ENCODE measurements around the gene LPP.
A peak's percentile ranks its signal among the peaks of the same experiment; 100 is the strongest.

LPP gene

GRCh38 chr3:188744166-188744565 lies 590.2 kb downstream of the LPP start:
- no peak for DNase-seq (ENCODE audit: low read depth in 2 of 2)

- DNase-seq (ENCODE audit: low read depth in 2 of 2), result no peak
Measured at GRCh38 chr3:188745031-188745430, 591.1 kb downstream of the LPP start.

- DNase-seq (ENCODE audit: low read depth in 2 of 2), result no peak
Measured at GRCh38 chr3:188746291-188746783, 592.4 kb downstream of the LPP start.

GRCh38 chr3:188747489-188747888 lies 593.5 kb downstream of the LPP start:
- DNase-seq (ENCODE audit: low read depth in 2 of 2), result no peak

GRCh38 chr3:188749010-188749617 lies 595.2 kb downstream of the LPP start:
- peak; percentile 30 to 35 for DNase-seq (ENCODE audit: low read depth in 2 of 2)

GRCh38 chr3:188749830-188750229 lies 595.9 kb downstream of the LPP start:
- DNase-seq (ENCODE audit: low read depth in 2 of 2), result no peak

- DNase-seq (ENCODE audit: low read depth in 2 of 2), result no peak
Measured at GRCh38 chr3:188750617-188751016, 596.7 kb downstream of the LPP start.

- DNase-seq (ENCODE audit: low read depth in 2 of 2), result no peak
Measured at GRCh38 chr3:188752850-188753249, 598.9 kb downstream of the LPP start.

- DNase-seq (ENCODE audit: low read depth in 2 of 2), result no peak
Measured at GRCh38 chr3:188754267-188754666, 600.3 kb downstream of the LPP start.

GRCh38 chr3:188756241-188756640 lies 602.3 kb downstream of the LPP start:
- DNase-seq (ENCODE audit: low read depth in 2 of 2), result no peak

- no peak for DNase-seq (ENCODE audit: low read depth in 2 of 2)
Measured at GRCh38 chr3:188759336-188760005, 605.5 kb downstream of the LPP start.

- no peak for DNase-seq (ENCODE audit: low read depth in 2 of 2)
Measured at GRCh38 chr3:188760408-188760807, 606.5 kb downstream of the LPP start.

GRCh38 chr3:188761439-188761838 lies 607.5 kb downstream of the LPP start:
- DNase-seq (ENCODE audit: low read depth in 2 of 2), result no peak

- DNase-seq (ENCODE audit: low read depth in 2 of 2), result no peak
Measured at GRCh38 chr3:188761964-188762363, 608.0 kb downstream of the LPP start.

- no peak for DNase-seq (ENCODE audit: low read depth in 2 of 2)
Measured at GRCh38 chr3:188764609-188765008, 610.7 kb downstream of the LPP start.

GRCh38 chr3:188769831-188770230 lies 615.9 kb downstream of the LPP start:
- DNase-seq (ENCODE audit: low read depth in 2 of 2), result no peak

GRCh38 chr3:188772886-188773285 lies 618.9 kb downstream of the LPP start:
- DNase-seq (ENCODE audit: low read depth in 2 of 2), result no peak

- DNase-seq (ENCODE audit: low read depth in 2 of 2), result no peak
Measured at GRCh38 chr3:188775412-188775811, 621.5 kb downstream of the LPP start.

- DNase-seq (ENCODE audit: low read depth in 2 of 2), result no peak
Measured at GRCh38 chr3:188776447-188776846, 622.5 kb downstream of the LPP start.

GRCh38 chr3:188778091-188778852 lies 624.3 kb downstream of the LPP start:
- DNase-seq (ENCODE audit: low read depth in 2 of 2), result no peak

- no peak for DNase-seq (ENCODE audit: low read depth in 2 of 2)
Measured at GRCh38 chr3:188779281-188779980, 625.5 kb downstream of the LPP start.

Data from stimulated activated CD4-positive, alpha-beta T cell treated with anti-CD3 and anti-CD28 coated beads, Interleukin-4, amount 100 ng/mL, for 48 hours (primary cell).